ENCODE measurements around the gene GID8. TPM values are rescaled to one million over a fixed set of nuclear protein-coding genes. Genes with fewer than 3 reads are reported as not detected.

GID8 gene
- total and polyA plus RNA-seq, 2 donors (not counting 1 experiment from before 2014, with no cell fraction given), result 12.4 to 47.4 TPM

GRCh38 chr20:62891111-62891510 lies 46.8 kb upstream of the GID8 start:
- ChIA-PET CTCF (interaction anchor here (1.5 to 1.6 kb wide), 3 partner anchors 8 to 118 kb away, joined by 4 to 5 read pairs (median 4); no protein-coding TSS in a partner anchor), POLR2A (no interaction called here)
- Mint-ChIP-seq H3K4me3 (no peak overlapping the region), H3K4me1 (no peaks in the 10 kb centered on the region), H3K27ac (no peak overlapping the region), H3K27me3 (no peaks in the 10 kb centered on the region), H3K9me3 (ENCODE audit: insufficient read depth) (no peaks in the 10 kb centered on the region)
- no peaks in the 10 kb centered on the region for H3K27me3 ChIP-seq (replicated peaks in 1 of 4; ENCODE audit: control extremely low read depth in 1 of 4, control insufficient read depth in 3 of 4, insufficient read depth in 4 of 4, low read length in 3 of 4)
- WGBS (ENCODE audit: insufficient coverage), result 40% methylated on average over 13 of the region's 15 CpGs
- ATAC-seq (ENCODE audit: low read depth) (peak; percentile 45), DNase-seq (no peak)
- H2AFZ ChIP-seq (ENCODE audit: insufficient read depth, low read depth, low read length, poor library complexity, severe bottlenecking), result no peak overlapping the region
- H4K20me1 ChIP-seq (ENCODE audit: control insufficient read depth, insufficient read depth, low read length, poor library complexity, severe bottlenecking), result peaks cover 39% of the 10 kb centered on the region
- no peaks in the 10 kb centered on the region for H3K4me1 ChIP-seq (ENCODE audit: control insufficient read depth in 2 of 2, insufficient read depth in 2 of 2, low read length in 2 of 2)
- H3K4me2 ChIP-seq (replicated peaks; ENCODE audit: low read depth, low read length, poor library complexity, severe bottlenecking), result no peak overlapping the region
- no peak overlapping the region for H3K9ac ChIP-seq (ENCODE audit: low read length)
- H3K9me3 ChIP-seq (ENCODE audit: control extremely low read depth in 1 of 3, control insufficient read depth in 2 of 3, insufficient read depth in 1 of 3, low read length in 2 of 3), result no peaks in the 10 kb centered on the region
- no peak overlapping the region for H3K27ac ChIP-seq (ENCODE audit: low read length in 2 of 2)
- TF ChIP-seq, protein P1, sequence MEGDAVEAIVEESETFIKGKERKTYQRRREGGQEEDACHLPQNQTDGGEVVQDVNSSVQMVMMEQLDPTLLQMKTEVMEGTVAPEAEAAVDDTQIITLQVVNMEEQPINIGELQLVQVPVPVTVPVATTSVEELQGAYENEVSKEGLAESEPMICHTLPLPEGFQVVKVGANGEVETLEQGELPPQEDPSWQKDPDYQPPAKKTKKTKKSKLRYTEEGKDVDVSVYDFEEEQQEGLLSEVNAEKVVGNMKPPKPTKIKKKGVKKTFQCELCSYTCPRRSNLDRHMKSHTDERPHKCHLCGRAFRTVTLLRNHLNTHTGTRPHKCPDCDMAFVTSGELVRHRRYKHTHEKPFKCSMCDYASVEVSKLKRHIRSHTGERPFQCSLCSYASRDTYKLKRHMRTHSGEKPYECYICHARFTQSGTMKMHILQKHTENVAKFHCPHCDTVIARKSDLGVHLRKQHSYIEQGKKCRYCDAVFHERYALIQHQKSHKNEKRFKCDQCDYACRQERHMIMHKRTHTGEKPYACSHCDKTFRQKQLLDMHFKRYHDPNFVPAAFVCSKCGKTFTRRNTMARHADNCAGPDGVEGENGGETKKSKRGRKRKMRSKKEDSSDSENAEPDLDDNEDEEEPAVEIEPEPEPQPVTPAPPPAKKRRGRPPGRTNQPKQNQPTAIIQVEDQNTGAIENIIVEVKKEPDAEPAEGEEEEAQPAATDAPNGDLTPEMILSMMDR (IDR thresholded peaks at IDR 0.05), result no peak
- no peak for TF ChIP-seq EZH2 (IDR thresholded peaks at IDR 0.05; ENCODE audit: borderline replicate concordance, insufficient read depth, low read depth, low read length, poor library complexity, severe bottlenecking)
- intact Hi-C loops (cut with micrococcal nuclease), result no loop called here
- no peaks in the 10 kb centered on the region for H3K79me2 ChIP-seq (ENCODE audit: control insufficient read depth, insufficient read depth, low read length)
- H3K36me3 ChIP-seq (replicated peaks in 1 of 2; ENCODE audit: control extremely low read depth in 1 of 2, control insufficient read depth in 1 of 2, extremely low read depth in 1 of 2, insufficient read depth in 2 of 2, low read length in 1 of 2), result peaks cover 5 to 92% of the 10 kb centered on the region in 2 experiments
- H3K4me3 ChIP-seq (ENCODE audit: control extremely low read depth in 1 of 5, extremely low read depth in 1 of 5, insufficient read depth in 1 of 5, low read depth in 2 of 5, low read length in 4 of 5), result no peak overlapping the region

GRCh38 chr20:62892348-62893304 lies 45.3 kb upstream of the GID8 start:
- ChIA-PET POLR2A (no interaction called here), CTCF (interaction anchor here (0.6 to 2.2 kb wide), 3 partner anchors 10 to 116 kb away, joined by 3 to 8 read pairs (median 4); no protein-coding TSS in a partner anchor)
- TF ChIP-seq, protein P1 (IDR thresholded peaks at IDR 0.05), result no peak
- no peak for TF ChIP-seq EZH2 (IDR thresholded peaks at IDR 0.05; ENCODE audit: borderline replicate concordance, insufficient read depth, low read depth, low read length, poor library complexity, severe bottlenecking)
- H3K4me3 Mint-ChIP-seq, result no peak overlapping the region
- H3K9me3 Mint-ChIP-seq (ENCODE audit: insufficient read depth), result no peaks in the 10 kb centered on the region
- WGBS (ENCODE audit: insufficient coverage), result 95% methylated on average over 17 of the region's 25 CpGs
- Histone ChIP-seq H2AFZ (ENCODE audit: insufficient read depth, low read depth, low read length, poor library complexity, severe bottlenecking) (no peak overlapping the region), H3K27me3 (replicated peaks in 1 of 4; ENCODE audit: control extremely low read depth in 1 of 4, control insufficient read depth in 3 of 4, insufficient read depth in 4 of 4, low read length in 3 of 4) (no peaks in the 10 kb centered on the region), H3K9me3 (ENCODE audit: control extremely low read depth in 1 of 3, control insufficient read depth in 2 of 3, insufficient read depth in 1 of 3, low read length in 2 of 3) (no peaks in the 10 kb centered on the region), H3K27ac (ENCODE audit: low read length in 2 of 2) (no peak overlapping the region), H3K4me1 (ENCODE audit: control insufficient read depth in 2 of 2, insufficient read depth in 2 of 2, low read length in 2 of 2) (no peaks in the 10 kb centered on the region), H3K36me3 (replicated peaks in 1 of 2; ENCODE audit: control extremely low read depth in 1 of 2, control insufficient read depth in 1 of 2, extremely low read depth in 1 of 2, insufficient read depth in 2 of 2, low read length in 1 of 2) (peaks cover 4 to 83% of the 10 kb centered on the region in 2 experiments), H3K4me2 (replicated peaks; ENCODE audit: low read depth, low read length, poor library complexity, severe bottlenecking) (no peak overlapping the region), H4K20me1 (ENCODE audit: control insufficient read depth, insufficient read depth, low read length, poor library complexity, severe bottlenecking) (peaks cover 45% of the 10 kb centered on the region), H3K9ac (ENCODE audit: low read length) (no peak overlapping the region), H3K79me2 (ENCODE audit: control insufficient read depth, insufficient read depth, low read length) (no peaks in the 10 kb centered on the region), H3K4me3 (ENCODE audit: control extremely low read depth in 1 of 5, extremely low read depth in 1 of 5, insufficient read depth in 1 of 5, low read depth in 2 of 5, low read length in 4 of 5) (no peak overlapping the region)
- H3K4me1 Mint-ChIP-seq, result peaks cover 1% of the 10 kb centered on the region
- DNase-seq, result no peak
- no peak overlapping the region for H3K27ac Mint-ChIP-seq
- no peaks in the 10 kb centered on the region for H3K27me3 Mint-ChIP-seq
- intact Hi-C loops (cut with micrococcal nuclease), result no loop called here
- no peak for ATAC-seq (ENCODE audit: low read depth)
